Duodenal mucosa (tissue), 2 donors: Measurements from ENCODE around the gene WBP2.
"Not testable (repeated sequence)": the region's sequence is repeated elsewhere in the genome, so short reads cannot be mapped to it uniquely, and the experiment has no call there.

Experiments
- H3K27ac ChIP-seq: one replicate; pipeline ENCODE4 v1.7.0; 2013; ENCODE audit warnings: low read depth, low read length
- H3K27me3 ChIP-seq, 2 donors: one replicate each; pipeline ENCODE4 v1.7.0; 2013; ENCODE audit warnings: low read length in 2 of 2, control low read depth in 1 of 2; ENCODE audit not compliant: insufficient read depth in 2 of 2, control insufficient read depth in 1 of 2
- H3K36me3 ChIP-seq, 2 donors: one replicate each; pipeline ENCODE4 v1.7.0; 2013; ENCODE audit warnings: low read length in 2 of 2, control low read depth in 1 of 2; ENCODE audit not compliant: insufficient read depth in 2 of 2, control insufficient read depth in 1 of 2
- H3K4me1 ChIP-seq, 2 donors: one replicate each; pipeline ENCODE4 v1.7.0; 2013; ENCODE audit warnings: low read length in 2 of 2, control low read depth in 1 of 2; ENCODE audit not compliant: insufficient read depth in 2 of 2, control insufficient read depth in 1 of 2
- H3K4me3 ChIP-seq, 2 donors: one replicate each; pipeline ENCODE4 v1.7.0; 2013; ENCODE audit warnings: low read length in 2 of 2, low read depth in 1 of 2
- H3K9ac ChIP-seq, 2 donors: one replicate each; pipeline ENCODE4 v1.7.0; 2013; ENCODE audit warnings: low read length in 2 of 2, low read depth in 1 of 2
- H3K9me3 ChIP-seq, 2 donors: one replicate each; pipeline ENCODE4 v1.7.0; 2013; ENCODE audit warnings: low read length in 2 of 2, control low read depth in 1 of 2; ENCODE audit not compliant: control insufficient read depth in 1 of 2

WBP2 gene

DNA sequence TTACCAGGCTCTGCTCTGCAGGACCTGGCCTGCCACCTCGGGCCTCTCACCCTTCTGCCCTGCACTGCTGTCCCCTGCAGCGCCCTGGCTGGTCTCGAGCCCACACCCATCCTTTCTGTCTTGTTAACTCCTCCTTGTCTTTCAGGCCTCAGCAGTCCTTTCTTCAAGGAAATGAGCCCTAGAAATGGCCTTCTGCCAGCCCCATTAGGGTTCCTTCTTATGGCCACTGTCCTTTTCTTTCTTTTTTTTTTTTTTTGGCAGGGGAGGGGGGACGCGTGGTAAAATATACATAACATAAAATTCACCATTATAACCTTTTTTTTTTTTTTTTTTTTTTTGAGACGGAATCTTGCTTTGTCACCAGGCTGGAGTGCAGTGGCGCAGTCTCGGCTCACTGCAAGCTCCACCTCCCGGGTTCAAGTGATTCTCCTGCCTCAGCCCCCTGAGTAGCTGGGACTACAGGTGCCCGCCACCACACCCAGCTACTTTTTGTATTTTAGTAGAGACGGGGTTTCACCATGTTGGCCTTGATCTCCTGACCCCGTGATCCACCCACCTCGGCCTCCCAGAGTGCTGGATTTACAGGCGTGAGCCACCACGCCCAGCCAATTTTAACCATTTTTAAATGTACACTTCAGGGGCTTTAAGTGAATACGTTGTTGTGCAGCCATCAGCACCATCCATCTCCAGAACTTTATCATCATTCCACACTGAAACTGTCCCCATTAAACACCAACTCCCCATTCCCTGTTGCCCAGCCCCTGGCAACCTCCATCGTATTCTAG, 10.5 kb upstream of the WBP2 start:
- H3K4me3 ChIP-seq, H3K27ac ChIP-seq, H3K27me3 ChIP-seq, H3K9ac ChIP-seq, H3K36me3 ChIP-seq, H3K9me3 ChIP-seq: not testable (repeated sequence)
- H3K4me1 ChIP-seq = peaks cover 14 to 20% of the 10 kb centered on the region in 2 donors

DNA sequence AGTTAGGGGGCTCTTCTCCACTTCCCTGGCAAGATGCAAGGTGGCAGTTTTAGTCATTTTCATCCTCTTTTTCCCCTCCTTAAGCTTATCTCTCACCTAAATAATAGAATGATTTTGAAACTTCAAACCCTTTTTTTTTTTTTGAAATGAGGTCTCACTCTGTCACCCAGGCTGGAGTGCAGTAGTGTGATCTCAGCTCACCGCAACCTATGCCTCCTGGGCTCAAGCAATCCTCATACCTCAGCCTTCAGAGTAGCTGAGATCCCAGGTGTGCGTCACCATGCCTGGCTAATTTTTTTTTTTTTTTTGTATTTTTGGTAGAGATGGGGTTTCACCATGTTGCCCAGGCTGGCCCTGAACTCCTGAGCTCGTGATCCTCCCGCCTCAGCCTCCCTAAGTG, 9.8 kb upstream of the WBP2 start:
- H3K36me3 ChIP-seq, H3K27ac ChIP-seq, H3K27me3 ChIP-seq, H3K9ac ChIP-seq, H3K4me3 ChIP-seq, H3K9me3 ChIP-seq: not testable (repeated sequence)
- H3K4me1 ChIP-seq = peaks cover 13 to 19% of the 10 kb centered on the region in 2 donors

DNA sequence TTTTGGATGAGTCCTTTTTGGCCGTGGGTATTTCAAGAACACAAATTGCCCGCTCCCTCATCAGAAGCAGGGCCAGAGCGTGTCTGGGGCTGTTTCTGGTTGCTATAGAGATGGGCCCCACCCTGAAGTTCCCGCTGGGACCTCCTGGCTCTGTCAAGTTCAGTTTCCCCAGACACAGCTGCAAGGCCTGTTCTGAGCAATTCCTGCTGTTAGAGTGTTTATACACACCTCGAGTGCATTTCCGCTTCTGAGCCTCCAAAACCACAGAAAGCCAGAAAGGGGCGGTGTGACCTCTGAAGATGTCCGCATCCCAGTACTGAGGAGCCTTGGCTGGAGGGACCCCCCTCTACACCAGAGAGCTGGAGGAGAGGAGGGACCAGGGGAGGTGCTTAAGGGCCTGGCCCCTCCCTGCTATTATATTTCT, 9.3 kb upstream of the WBP2 start:
- Histone ChIP-seq H3K4me3 (no peak overlapping the region), H3K27me3 (no peaks in the 10 kb centered on the region), H3K4me1 (peaks cover 9 to 15% of the 10 kb centered on the region in 2 donors), H3K9me3 (no peaks in the 10 kb centered on the region), H3K27ac (no peak overlapping the region), H3K9ac (no peak overlapping the region), H3K36me3 (no peaks in the 10 kb centered on the region)

DNA sequence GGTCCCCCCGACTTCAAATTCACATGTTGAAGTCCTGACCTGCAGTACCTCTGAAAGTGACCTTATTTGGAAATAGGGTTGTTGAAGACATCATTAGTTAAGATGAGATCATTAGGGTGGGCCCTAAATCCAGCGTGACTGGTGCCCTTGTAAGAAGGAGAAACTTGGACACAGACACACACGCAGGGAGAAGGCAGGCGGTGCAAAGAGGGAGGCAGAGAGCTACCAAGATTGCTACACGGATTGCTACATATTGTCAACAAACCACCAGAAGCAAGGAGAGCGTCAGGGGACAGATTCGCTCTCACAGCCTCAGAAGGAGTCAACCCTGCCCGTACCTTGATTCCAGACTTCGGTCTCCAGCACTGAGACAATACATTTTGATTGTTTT, 6.8 kb upstream of the WBP2 start:
- Histone ChIP-seq H3K27me3 (no peaks in the 10 kb centered on the region), H3K4me1 (peaks cover 3 to 13% of the 10 kb centered on the region in 2 donors), H3K9ac (no peak overlapping the region), H3K9me3 (no peaks in the 10 kb centered on the region), H3K4me3 (no peak overlapping the region), H3K27ac (no peak overlapping the region), H3K36me3 (no peaks in the 10 kb centered on the region)

DNA sequence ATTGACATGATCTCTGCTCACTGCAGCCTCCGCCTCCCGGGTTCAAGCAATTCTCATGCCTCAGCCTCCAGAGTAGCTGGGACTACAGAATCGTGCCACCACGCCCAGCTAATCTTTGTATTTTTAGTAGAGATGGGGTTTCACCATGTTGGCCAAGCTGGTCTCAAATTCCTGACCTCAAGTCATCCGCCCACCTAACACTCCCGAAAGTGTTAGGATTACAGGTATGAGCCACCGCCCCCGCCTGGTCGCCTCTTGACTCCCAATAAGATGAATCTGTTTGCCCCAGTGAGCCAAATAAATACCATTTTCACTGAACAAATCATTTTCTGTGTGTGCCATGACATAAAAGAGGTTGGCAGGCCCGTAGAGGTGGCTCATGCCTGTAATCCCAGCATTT, 4.2 kb upstream of the WBP2 start:
- not testable (repeated sequence) for H3K4me3 ChIP-seq, H3K9me3 ChIP-seq, H3K36me3 ChIP-seq, H3K9ac ChIP-seq, H3K27me3 ChIP-seq, H3K27ac ChIP-seq
- H3K4me1 ChIP-seq = peaks cover 10 to 16% of the 10 kb centered on the region in 2 donors

DNA sequence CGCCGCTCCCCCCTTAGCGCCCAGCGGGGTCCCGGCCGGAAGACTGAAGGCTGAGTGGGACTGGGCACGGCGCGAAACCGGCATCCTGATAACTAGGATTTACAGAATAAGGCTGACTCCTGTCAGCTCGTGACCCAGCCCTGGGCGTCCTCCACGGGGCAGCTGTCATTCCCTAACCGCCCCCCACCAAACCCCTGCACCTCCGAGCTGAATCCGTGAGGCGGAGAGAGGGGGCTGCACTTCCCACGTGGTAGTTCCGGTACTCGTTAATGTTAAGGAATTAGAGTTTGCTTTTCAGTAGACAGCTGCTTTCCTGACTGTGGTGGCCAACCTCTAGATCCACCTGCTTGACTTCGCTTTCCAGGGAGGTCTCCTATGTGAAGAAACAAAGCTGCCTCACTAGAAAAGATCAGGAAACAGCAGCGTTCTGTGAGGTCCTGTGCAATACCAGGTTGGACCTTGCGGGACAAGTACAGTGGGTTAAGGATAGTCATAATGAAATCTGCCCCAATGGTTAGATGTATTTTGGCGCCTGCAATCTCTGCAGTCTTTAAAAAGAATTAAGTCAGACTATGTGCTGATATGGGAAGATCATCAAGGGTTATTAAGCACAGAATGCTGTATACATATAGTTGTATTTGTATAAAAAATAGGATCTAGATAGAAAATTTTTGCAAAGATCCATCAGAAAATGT, 1.1 kb upstream of the WBP2 start:
- Histone ChIP-seq H3K4me1 (peaks cover 15 to 17% of the 10 kb centered on the region in 2 donors), H3K4me3 (peak overlapping the region; percentile 85 to 88), H3K9ac (peak overlapping the region; percentile 89 to 90), H3K36me3 (peaks cover 0 to 4% of the 10 kb centered on the region in 2 donors), H3K27ac (peak overlapping the region; percentile 96), H3K9me3 (no peaks in the 10 kb centered on the region), H3K27me3 (no peaks in the 10 kb centered on the region)

DNA sequence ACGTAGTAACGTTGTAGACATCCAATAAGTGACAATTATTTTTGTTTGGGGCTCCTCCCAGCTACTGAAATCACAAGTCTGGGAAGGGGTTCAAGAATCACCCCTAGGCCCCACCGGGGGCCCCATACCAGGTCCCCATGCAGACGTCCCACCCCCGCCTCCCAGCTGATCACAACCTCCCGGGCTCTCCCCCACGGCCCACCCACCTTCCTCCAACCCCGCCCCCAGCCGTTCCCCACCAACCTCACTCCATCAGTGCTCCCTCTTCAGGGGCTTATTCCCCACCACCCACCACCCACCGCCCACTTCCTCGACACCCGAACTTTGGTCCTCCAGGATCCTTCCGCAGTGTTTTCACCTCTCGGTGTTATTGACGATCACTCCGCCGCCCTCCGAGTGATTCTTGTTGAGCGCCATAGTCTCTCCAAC, 240 bp downstream of the WBP2 start:
- peak overlapping the region; percentile 67 to 95 for H3K9ac ChIP-seq
- H3K4me3 ChIP-seq = peak overlapping the region; percentile 84 to 91
- H3K4me1 ChIP-seq = peaks cover 15 to 17% of the 10 kb centered on the region in 2 donors
- peaks cover under 1 to 15% of the 10 kb centered on the region in 2 donors for H3K36me3 ChIP-seq
- no peaks in the 10 kb centered on the region for H3K27me3 ChIP-seq
- H3K27ac ChIP-seq = peak overlapping the region; percentile 53
- H3K9me3 ChIP-seq = no peaks in the 10 kb centered on the region

DNA sequence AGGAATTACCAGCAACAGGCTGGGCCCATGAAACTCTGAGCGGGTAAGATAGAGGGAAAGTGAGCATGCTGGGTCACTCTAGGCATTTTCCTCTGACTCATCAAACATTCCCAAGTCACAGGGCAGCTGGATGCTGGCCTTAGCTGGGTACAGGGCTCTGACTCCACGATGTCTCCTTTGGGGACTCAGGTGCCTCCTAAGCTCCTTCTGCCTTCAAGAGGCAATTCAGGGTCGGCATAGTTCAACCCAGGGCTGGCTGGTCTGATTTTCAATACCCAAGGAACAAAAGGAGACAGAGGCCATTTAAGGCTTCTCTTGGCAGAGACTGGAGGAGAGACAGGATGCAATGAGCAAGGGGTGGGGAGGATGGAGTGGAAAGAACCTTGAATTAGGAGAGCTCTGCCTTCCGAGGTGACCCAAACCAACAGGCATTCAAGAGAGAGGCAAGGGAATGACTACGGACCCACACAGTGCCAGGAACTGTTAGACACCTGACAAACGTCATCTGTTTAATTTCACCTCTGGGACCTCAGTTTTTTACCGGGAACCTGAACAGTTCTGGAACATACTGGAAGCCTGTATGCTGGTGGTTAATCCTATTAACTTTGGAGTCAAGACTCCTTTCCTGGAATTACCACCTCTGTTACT, 910 bp downstream of the WBP2 start:
- Histone ChIP-seq H3K4me1 (peaks cover 15 to 17% of the 10 kb centered on the region in 2 donors), H3K27ac (peak overlapping the region; percentile 53), H3K27me3 (no peaks in the 10 kb centered on the region), H3K4me3 (peak overlapping the region; percentile 84 to 91), H3K36me3 (peaks cover 7 to 22% of the 10 kb centered on the region in 2 donors), H3K9me3 (no peaks in the 10 kb centered on the region), H3K9ac (peak overlapping the region; percentile 14 to 95)

DNA sequence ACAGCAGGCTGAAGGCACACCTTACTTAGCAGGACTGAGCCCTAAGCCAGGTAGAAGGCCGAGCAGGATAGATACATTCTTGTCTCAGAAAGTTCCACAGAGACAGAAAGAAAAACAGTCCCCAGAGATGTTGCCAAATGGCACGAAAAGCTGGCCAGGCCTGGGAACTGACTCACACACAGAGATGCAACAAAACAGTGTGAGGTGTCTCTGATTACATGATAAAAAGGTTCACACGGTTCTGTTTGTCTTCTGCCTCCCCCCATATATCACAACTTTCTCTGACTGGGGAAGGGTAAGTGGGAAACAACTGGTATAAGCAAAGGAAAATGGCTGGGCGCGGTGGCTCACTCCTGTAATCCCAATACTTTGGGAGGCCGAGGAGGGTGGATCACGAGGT, 1.7 kb downstream of the WBP2 start:
- Histone ChIP-seq H3K27ac (no peak overlapping the region), H3K36me3 (peaks cover 8 to 30% of the 10 kb centered on the region in 2 donors), H3K27me3 (no peaks in the 10 kb centered on the region), H3K9me3 (no peaks in the 10 kb centered on the region), H3K4me1 (peaks cover 15 to 17% of the 10 kb centered on the region in 2 donors), H3K9ac (peak overlapping the region in 1 of 2 donors; percentile 32), H3K4me3 (no peak overlapping the region)

DNA sequence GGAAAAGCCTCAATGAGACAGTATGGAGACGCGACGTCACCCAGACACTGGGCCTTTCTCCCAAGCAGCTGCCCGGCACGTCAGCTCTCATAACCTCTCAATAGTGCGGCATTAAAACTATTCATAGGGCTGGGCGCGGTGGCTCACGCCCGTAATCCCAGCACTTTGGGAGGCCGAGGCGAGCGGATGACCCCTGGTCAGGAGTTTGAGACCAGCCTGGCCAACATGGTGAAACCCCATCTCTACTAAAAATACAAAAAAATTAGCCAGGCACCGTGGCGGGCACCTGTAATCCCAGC, 3.5 kb downstream of the WBP2 start:
- not testable (repeated sequence) for H3K27me3 ChIP-seq, H3K9me3 ChIP-seq, H3K9ac ChIP-seq, H3K4me3 ChIP-seq, H3K27ac ChIP-seq
- H3K4me1 ChIP-seq = peaks cover 25% of the 10 kb centered on the region in 2 donors
- H3K36me3 ChIP-seq = peaks cover 24 to 48% of the 10 kb centered on the region in 2 donors
